Measurements from ENCODE around the gene MSANTD7.
"Not testable (repeated sequence)": the region's sequence is repeated elsewhere in the genome, so short reads cannot be mapped to it uniquely, and the experiment has no call there.

The MSANTD7 gene, protein sequence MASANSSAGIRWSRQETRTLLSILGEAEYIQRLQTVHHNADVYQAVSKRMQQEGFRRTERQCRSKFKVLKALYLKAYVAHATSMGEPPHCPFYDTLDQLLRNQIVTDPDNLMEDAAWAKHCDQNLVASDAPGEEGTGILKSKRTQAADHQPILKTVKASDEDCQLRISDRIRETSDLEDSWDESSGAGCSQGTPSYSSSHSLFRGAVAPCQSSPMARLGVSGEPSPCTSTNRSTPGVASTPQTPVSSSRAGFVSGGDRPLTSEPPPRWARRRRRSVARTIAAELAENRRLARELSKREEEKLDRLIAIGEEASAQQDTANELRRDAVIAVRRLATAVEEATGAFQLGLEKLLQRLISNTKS

DNA sequence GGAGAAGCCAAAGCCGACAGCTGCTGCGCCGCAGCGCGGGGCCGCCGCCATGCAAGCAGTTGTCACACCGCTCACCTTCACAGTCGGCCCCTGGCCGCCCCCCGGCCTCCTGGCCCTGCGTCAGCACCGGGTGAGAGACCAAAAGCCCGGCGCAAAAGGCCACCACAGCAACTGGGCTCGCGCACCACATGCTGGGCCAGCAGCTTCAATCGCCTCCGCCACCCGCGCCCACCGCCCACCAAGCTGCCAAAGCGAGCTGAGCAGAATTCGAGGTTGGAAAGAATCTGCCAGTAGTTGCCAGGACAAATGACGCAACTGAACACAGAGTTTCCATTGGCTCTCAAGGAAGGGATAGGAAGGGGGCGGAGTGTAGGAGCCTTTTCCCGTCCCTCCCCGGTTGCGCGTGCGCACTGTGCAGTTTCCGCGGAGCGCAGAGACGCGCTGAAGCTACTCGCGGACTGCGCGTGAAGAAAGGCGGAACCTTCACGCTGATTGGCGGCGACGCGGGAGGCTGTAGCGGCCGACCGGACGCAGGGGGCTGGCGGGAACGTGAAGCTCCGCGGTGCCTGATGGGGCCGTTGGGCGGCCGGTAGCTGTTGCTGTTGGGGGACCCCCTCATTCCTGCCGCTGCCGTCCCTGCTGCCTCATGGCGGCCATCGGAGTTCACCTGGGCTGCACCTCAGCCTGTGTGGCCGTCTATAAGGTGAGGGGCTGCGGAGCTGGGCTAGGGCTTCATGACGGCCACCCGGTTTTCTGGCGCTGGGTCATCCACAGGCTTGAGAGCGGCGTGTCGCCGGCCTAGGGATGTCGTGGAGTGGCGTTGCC is at the start of gene MSANTD7, which contains the start of the genes CDNF and HSPA14:
Gene MSANTD7 (plus strand): TSS at position 550 of the 825 bp plus-strand sequence. CDS start 3,979 bp downstream, outside the sequence.
Gene CDNF (minus strand): TSS at position 281 of the 825 bp plus-strand sequence. CDS start 91 bp downstream, at position 190.
Gene HSPA14 (plus strand): TSS at position 550 of the 825 bp plus-strand sequence. CDS start 97 bp downstream, at position 647.
- peak; percentile 90 for DNase-seq

DNA sequence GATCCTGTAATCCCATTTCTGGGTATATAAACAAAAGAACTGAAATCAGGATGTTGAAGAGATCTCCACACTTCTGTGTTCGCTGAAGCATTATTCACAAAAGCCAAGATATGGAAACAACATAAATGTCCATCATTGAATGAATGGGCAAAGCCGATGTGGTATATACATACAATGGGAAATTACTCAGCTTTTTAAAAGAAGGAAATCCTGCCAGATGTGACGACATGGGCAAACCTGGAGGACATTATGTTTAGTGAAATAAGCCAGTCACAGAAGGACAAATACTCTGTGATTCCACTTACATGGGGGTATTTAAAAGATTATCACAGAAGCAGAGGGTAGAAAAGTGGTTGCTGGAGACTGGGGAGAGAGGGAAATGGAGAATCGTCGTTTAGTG is 39.5 kb upstream of the MSANTD7 start:
- no peak for DNase-seq

DNA sequence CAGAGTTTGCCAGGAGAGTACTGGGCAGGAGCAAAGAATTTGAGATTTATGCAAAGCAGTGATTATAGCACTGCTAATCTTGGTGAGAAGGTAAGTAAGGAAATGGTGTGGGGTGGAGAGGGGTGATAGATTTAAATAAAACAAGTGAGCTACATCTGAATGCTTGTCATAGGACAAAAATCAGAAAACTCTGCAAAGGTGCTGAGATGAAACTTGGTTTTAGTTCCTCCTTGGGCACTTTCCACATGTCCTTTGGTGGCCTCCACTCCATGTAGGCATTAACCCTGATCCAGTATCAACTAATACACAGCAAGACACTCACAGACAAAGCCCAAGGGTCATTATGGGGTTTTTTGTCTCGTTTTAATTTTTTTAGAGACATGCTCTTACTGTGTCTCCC is 37.7 kb upstream of the MSANTD7 start:
- DNase-seq, result no peak

DNA sequence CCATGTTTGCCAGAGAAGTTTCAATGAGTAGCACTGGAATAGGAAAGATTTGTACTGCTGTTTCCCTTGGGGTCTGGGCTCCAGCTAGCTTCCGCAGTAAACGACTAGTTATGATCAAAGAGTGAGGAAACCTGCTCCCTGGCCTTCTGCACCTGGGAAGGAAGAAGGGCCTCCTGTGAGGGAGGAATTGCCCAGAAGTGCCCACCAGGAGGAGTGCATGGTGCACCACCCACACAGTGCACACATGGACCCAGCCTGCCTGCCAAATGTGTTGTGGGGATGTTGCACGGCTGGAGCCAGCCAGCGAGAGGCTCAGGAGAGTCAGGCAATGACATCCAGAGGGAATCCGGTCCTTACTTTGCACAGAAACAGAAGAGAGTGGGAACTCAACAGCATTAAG is 36.4 kb upstream of the MSANTD7 start:
- no peak for DNase-seq

DNA sequence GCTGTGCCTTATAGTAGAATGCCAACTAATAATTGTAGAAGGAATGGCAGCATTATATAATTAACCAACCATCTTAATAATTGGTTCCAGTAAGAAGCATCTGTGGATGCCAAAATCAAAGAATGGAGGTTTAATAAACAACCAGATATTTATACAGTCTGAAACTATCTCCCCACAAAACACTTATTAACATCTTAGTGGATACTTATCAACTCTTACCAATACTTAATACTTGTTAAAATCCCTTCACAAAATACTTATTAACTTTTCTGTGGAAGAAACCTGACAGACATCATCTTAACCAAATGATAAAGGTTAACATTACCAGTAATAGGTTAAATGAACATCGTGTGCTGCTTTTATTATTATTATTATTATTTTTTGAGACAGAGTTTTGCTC is 34.3 kb upstream of the MSANTD7 start:
- DNase-seq, result no peak

DNA sequence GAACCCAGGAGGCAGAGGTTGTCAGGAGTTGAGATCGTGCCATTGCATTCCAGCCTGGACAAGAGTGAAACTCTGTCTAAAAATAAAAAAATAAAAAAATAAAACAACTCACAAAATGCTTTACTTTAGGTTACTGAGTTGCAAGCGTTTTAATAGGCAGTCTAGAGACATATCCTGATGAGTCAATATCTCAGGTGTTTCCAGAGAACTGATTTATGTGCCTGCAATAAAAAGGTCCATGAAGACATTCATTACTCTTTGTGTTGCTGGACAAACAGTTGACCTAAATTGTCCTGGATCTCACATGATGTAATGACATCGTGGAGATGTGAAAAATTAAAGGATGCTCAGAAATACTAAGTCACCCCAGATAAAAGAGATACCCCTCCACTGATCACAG is 31.8 kb upstream of the MSANTD7 start:
- no peak for DNase-seq

DNA sequence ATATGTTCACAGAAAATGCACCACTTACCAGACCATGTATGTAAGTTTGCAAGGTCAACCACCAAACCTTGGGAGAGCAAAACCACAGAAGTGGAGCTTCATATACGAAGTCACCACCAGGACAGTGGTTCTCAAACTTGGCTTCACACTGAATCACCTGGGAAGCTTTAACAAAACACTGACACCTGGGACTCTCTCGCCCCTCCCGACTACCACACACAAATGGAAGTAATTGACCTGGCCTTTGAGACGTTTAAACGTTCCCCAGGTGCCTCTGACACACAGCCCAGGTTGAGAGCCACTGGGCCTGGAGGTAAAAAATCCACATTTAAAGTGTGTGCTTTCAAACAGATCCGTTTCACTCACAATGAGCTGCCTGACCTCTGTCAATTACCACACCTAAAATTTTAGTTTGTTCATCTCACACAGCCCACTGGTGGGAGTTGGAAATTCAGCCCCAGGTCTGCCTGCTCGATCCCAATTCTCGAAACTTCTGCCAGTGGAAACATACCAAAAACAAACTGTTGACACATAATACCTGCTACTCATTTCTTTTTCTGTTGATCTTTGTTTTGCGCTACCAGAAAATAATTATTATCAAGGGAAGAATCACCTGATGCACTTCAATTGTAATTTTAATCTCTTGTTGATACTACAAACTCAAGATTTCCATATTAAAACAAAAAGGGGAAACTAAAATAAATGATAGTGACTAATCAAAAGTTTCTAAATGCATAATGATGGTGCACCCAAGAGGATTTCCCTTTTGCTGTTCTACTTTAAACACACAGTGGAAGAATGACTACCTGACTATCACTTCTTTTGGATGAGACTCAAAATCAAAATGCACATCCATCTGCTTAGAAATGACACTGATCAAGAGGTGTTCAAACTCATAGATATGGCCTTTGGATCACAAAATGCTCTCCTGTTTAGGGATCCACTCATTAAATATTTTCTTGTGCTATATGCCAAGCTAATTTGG is 26.8 kb upstream of the MSANTD7 start:
- DNase-seq, result no peak

DNA sequence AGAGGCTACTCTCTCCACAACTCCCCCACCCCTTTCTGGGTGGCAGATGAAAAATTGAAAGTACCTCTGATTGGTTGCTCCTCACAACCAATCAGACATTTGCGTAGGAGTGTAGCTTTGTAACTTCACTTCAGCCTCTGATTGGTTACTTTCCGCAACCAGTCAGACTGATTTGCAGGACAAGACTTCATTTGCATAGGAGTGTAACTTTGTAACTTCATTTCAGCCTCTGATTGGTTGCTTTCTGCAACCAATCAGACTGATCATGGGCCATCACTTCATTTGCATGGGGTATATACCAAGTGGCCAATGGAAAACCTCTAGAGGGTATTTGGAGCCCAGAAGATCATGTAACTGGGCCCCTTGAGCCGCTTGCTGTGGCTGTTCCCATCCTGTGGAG is 25.8 kb upstream of the MSANTD7 start:
- DNase-seq, result no peak

DNA sequence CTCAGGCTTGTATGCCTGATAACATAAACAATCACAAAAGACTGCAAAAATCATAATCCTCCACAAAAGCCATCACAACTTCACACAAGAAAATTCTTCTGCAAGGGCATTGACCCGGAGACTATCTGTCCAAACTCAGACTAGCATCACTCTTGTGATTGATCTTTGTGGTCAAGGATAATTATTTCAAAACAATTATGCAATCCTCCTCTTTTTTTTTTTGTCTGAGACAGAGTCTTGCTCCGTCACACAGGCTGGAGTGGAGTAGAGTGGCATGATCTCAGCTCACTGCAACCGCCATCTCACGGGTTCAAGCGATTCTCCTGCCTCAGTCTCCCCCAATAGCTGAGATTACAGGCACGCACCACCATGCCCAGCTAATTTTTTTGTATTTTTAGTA is 22.4 kb upstream of the MSANTD7 start:
- DNase-seq, result no peak

DNA sequence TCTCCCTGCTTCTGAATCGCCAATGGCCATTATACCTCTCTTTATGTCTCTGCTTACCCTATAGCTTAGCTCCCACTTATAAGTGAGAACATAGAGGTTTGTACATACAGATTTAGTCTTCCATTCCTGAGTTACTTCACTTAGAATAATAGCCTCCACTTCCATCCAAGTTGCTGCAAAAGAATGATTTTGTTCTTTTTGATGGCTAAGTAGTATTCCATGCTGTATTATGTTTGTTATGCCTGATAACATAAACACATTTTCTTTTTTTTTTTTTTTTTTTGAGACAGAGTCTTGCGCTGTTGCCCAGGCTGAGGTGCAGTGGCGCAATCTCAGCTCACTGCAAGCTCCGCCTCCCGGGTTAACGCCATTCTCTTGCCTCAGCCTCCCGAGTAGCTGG is 21.4 kb upstream of the MSANTD7 start:
- not testable (repeated sequence) for DNase-seq

DNA sequence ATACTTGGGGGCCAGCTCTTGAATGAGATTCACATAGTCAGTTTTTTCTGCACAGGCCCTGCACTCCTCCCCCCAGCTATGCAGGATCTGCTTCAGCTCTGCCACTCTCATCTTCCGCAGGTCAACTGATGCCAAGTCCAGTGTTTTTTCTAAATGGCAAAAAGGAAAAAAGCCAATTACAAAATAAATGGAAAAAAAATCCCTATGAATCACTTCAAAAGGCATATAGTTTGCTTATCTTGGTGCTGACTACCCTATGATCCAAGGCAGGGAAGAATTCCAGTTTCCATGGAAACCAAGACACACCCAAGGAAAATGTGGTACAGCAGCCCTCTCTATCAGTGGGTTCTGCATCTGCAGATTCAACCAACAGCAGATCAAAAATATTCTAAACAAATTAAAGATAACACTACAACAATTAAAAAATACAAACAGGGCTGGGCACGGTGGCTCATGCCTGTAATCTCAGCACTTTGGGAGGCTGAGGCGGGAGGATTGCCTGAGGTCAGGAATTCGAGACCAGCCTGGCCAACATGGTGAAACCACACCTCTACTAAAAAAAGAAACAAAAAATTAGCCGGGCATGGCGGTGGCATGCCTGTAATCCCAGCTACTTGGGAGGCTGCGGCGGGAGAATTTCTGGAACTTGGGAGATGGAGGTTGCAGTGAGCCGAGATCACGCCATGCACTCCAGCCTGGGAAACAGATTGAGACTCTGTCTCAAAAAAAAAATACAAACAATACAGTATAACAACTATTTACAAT is 17.9 kb upstream of the MSANTD7 start:
- DNase-seq, result no peak

DNA sequence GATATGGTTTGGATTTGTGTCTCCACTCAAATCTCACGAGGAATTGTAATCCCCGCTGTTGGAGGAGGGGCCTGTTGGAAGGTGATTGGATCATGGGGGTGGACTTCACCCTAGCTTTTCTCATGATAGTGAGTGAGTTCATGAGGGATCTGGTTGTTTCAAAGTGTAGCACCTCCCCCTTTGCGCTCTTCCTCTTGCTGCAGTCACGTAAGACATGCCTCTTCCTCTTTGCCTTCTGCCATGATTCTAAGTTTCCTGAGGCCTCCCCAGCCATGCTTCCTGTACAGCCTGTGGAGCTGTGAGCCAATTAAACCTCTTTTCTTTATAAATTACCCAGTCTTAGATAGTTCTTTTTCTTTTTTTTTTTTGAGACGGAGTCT is 17.3 kb upstream of the MSANTD7 start:
- no peak for DNase-seq

DNA sequence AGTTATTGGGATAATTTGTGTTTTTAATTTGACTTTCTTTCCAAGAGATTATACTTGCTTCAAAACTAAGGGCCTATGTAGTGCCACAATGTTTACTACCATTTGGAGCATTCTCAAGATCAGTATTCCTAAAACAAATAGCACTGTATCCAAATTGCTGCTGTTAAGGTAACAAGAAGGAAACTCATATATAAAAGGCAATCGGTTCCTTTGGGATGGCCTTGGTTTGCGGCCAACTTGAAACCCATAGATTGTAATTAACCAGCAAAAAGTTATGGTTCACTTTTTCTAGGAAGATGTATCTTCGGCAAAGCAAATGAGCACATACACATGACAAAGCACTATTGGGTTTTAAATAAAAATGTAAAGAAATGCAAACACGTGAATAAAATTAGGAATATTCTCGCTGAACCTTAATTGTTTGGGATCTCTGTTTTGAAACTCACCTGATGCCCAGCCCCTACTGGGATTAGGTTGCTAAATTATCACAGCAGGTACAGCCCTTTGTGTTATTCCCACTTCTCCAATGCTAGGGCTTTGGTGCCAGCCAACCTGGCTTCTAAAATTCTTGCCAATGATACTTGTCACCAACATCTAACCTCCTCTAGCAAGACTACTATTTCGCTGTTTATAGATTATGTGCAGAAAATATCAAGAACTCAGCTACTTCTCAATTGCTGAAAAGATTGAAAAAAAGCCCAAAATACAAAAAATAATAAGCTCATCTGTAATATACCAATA is 16.3 kb upstream of the MSANTD7 start:
- no peak for DNase-seq

DNA sequence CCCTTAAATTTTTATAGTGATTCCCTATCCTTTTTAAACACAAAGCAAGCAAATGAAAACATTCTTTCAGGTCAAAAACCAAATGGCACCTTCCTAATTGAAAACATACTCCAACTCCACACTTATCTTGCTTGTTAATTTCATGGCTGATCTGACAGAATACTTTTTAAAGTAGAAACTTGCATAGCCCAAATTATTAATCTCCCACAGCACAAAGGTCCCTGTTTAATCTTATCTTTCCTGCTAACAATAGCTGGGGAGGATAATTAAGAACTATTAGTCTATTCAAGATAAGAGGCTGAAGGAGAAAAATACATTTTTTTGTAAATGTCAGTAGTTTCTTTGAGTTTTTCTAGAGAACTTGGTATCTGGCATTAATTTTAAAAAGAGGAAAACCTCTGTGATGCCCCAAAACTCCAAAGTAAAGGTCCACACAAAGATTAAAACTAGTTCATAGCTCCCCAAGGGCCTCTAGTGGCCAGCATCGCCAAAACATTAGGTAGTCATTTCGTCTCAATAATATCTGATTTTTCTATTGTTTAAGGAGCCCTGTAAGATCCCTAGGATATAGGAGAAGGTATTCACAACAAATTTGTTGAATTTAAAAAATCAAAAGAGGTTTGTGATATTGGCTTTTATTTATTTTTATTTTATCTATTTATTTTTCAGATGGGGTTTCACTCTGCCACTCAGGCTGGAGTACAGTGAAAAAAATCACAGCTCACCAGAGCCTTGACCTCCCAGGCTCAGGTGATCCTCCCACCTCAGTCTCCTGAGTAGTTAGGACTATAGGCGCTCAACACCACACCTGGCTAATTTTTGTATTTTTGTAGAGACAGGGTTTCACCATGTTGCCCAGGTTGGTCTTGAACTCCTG is 15.0 kb upstream of the MSANTD7 start:
- DNase-seq, result no peak

DNA sequence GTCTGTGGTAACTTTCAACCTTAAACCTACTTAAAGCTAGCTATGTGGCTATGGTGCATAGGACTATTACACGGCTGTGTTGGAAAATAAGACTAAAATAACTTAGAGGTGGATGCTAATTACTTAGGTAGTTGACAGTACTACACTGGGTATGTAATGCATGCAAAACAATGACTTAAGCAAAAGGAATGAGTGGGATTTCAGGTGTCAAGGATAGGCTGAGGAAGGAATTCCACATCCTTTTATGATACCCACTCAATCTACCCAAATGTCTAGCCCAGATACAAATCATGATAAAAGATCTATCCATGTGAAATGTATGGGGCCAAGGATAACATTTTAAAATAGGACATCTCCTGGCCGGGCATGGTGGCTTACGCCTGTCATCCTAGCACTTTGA is 14.1 kb upstream of the MSANTD7 start:
- no peak for DNase-seq

DNA sequence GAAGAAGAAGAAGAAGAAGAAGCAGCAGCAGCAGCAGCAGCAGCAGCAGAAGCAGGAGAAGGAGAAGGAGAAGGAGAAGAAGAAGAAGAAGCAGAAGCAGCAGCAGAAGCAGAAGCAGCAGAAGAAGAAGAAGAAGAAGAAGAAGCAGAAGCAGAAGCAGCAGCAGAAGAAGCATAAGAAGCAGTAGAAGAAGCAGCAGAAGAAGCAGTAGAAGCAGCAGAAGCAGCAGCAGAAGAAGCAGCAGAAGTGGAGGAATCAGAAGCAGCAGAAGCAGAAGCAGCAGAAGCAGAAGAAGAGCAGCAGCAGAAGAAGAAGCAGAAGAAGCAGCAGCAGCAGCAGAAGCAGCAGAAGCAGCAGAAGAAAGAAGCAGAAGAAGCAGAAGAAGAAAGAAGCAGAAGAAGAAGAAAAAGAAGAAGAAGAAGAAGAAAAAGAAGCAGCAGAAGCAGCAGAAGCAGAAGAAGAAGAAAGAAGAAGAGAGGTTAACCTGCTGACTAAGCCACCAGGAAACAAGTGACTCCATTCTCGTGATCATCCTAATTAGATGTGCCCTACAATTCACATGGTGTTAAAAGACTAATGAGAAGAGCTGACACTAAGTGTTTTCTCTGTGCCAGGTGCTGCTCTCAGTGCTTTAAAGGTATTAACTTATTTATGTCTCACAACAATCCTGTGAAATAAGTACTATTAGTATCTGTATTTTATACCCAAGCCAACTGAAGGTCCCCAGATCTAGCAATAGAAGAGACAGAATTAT is 11.9 kb upstream of the MSANTD7 start:
- DNase-seq, result no peak

DNA sequence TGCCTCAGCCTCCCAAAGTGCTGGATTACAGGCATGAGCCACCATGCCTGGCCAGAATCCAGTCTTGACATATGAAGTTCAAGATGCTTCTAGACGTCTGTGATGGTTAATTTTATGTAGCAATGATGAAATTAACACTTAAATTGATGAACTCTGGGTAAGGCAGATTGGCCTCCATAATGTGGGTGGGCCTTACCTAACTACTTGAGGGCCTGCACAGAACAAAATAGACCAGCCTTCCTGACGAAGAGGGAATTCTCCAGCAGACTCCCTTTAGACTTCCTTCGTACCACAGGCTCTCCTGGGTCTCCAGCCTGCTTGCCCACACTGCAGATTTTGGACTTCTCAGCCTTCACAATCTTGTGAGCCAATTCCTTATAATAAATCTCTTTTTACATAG is 5.0 kb upstream of the MSANTD7 start:
- DNase-seq, result no peak

DNA sequence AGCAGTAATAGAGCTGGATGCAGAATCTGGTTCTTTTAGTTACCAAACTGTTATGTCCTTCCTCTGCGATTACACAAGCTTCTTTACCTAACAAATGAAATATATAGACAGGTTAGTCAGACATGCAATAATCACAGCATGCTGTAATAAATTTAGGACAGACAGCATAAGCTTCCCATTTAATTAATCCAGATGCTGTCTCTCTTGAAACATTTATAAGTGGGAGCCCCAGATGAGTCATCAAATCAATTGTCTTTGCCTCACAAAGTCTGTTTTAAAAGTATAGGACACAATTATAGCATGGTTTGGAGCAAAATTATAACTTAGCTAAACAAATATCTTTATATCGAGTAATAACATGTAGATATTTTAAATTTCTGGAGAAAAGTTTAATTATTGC is 1.9 kb upstream of the MSANTD7 start:
- DNase-seq, result no peak

DNA sequence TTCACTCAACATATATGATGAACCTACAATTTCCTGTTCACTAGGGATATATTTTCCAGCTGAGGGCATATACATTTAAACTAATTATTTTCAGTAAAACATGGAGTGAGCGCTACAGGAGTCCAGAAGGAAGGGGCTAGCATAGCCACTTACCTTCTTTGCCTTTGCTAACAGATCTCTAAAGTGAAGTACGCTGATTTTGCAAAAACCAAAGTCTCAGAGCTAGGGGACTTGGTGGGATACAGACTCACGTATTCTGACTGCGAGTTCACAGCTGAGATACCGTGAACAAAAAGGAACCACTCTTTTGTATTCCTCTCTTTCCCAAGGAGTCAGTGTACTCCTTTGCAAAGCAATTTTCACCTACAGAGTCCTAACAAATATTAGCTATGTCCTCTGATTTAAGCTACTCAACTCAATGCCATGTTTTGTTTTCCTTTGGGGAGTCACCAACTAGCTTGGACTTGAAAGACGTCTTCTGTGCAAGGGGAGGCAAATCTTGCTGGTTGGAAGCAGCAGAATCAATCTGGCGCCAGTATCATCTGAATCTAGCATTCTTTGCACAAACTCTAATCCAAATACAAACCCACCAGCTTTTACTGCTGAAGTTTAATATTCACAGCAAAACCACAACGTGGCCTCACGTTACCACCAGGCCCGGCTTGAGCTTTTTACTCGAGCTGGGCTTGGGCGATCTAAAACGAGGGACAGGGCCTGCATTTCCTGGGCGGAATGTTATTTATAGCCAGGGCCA is 926 bp upstream of the MSANTD7 start:
- no peak for DNase-seq

Measured in NCI-H2081 treated with DMSO at 0.1 percent for 48 hours (cell line).